HG02623 (cell line): ENCODE results near the gene REPS2.
"Not testable (repeated sequence)": the region's sequence is repeated elsewhere in the genome, so short reads cannot be mapped to it uniquely, and the experiment has no call there.

ENCODE experiments used
- ATAC-seq: cut with Tn5 transposase; IDR thresholded peaks from one replicate; pipeline ENCODE4 v1.9.1; 2021; ENCODE audit warnings: moderate library complexity; ENCODE audit not compliant: unreplicated experiment

The REPS2 gene

DNA sequence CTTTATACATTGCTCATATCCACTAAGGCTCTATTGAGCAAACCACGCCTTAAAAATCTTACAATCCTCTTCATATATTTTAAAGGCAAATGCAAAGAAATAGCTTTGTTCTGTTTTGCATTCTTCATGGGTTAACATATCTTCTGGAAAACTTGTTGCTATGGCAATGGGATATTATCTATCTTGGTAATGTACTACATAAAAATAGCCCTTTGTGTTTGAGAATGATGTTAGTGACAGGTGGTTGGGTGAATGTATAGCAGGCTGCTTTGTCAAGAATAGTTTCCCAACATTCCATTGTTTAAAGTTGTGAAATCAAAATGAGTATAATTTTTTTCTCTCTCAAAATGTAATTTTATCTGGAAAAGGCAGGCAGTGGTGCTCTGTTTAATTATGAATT is 16.8 kb downstream of the REPS2 start:
- no peak for ATAC-seq

- not testable (repeated sequence) for ATAC-seq
Observed at GRCh38 chrX:16964976-16965375, 18.5 kb downstream of the REPS2 start.

DNA sequence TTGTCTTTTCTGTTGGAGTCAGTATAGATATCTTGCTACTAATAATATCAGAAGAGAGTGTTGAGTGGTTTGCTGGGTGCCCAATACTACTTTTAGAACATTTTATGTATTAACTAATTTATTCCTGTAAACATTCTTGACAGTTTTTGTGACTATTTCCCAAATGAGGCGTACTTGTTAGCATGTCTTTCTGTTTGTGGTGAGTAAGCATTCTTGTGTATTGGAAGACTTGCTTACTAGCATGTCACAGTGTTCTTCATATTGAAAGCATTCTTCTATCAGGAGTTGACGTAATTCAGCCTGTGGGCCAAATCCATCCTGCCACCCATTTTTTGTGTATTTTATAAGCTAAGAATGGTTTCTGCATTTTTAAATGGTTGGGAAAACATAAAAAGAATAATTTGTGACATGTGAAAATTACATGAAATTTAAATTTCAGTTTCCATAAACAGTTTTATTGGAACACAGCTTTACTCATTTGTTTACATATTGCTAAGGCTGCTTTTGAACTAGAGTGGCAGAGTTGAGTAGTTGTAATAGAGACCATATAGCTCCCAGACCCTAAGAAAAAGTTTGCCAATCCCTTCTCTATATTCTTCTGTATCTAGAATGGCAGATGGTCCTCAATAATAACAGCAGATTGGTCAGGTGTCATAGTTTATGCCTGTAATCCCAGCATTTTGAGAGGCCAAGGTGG is 20.4 kb downstream of the REPS2 start:
- no peak for ATAC-seq

DNA sequence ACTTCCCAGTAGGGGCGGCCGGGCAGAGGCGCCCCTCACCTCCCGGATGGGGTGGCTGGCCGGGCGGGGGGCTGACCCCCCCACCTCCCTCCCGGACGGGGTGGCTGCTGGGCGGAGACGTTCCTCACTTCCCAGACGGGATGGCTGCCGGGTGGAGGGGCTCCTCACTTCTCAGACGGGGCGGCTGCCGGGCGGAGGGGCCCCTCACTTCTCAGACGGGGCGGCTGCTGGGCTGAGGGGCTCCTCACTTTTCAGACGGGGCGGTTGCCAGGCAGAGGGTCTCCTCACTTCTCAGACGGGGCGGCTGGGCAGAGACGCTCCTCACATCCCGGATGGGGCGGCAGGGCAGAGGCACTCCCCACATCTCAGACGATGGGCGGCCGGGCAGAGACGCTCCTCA is 22.3 kb downstream of the REPS2 start:
- ATAC-seq: not testable (repeated sequence)

DNA sequence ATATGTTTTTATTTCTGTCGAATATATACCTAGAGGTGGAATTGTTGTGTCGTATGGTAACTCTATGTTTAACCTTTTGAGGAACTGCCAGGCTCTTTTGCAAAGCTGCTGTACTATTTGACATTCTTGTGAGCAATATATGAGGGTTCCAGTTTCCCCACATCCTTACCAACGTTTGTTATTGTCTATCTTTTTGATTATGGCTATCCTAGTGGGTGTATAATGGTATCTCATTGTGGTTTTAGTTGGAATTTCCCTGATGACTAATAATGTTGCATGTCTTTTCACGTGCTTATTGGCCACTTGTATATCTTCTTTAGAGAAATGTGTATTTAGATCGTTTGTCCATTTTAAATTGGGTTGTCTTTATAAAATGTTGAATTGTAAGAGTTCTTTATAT is 24.5 kb downstream of the REPS2 start:
- no peak for ATAC-seq

- ATAC-seq: no peak
Observed at GRCh38 chrX:16971694-16972093, 25.2 kb downstream of the REPS2 start.

DNA sequence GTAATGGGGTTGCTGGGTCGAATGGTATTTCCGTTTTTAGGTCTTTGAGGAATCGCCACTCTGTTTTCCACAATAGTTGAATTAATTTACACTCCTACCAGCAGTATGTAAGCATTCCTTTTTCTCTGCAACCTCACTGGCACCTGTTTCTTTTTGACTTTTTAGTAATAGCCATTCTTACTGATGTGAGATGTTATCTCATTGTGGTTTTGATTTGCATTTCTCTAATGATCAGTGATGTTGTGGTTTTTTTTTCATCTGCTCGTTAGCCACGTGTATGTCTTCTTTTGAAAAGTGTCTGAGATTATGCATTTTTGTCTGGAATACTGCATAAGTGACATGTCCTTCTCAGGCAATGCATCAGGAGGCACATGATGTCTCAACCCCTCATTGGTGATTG is 28.8 kb downstream of the REPS2 start:
- ATAC-seq: no peak

DNA sequence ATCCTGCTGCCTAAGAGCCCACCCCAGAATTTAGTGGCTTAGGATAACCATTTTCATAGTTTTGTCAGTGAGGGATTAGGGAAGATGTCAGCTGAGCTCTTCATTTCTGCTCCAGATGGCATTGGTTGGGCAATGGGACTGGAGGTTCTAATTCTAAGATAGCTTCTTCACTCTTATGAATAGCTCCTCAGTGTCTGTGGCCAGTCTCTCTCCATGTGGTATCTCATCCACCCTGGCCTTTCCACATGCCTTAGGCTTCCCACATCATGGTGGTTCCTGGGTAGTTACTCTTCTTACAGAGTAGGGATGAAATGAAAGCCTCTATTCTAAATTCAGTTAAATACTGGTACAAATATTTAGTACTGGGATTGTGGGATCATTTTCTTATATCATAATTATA is 31.3 kb downstream of the REPS2 start:
- ATAC-seq: no peak

GRCh38 chrX:16978193-16978984 is 31.9 kb downstream of the REPS2 start:
- no peak for ATAC-seq

GRCh38 chrX:16979226-16979625 is 32.8 kb downstream of the REPS2 start:
- no peak for ATAC-seq

DNA sequence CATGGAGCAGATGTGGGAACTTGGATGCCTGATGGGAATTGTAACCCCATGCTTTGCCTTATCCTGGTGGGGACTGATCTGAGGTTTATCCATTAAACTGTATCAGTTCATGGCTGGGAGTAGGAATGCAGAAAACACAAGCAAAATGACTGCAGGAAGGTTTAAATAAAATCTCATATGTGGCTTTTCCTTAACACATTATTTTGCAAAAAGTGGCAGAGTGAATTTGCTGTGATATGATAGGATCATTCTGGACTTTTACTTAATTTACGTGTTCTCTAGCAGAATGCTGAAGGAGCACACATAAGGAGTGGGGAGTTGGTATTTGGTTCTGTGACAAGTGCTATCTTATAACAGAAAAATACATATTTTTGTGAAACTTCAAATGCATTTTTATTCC is 34.8 kb downstream of the REPS2 start:
- ATAC-seq: no peak

DNA sequence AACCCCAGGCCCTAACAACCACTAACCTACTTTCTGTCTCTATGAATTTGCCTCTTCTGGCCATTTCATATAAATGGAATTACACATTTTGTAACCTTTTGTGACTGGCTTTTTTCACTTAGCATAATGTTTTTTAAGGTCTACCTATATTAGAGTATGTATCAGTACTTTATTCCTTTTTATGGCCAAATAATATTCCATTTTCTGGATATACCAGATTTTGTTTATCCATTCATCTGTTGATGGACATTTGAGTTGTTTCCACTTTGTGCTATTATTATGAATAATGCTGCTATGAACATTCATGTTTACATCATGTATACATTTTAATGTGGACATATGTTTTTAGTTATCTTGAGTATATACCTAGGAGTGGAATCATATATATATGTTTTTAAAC is 35.5 kb downstream of the REPS2 start:
- ATAC-seq: no peak

- ATAC-seq: no peak
Observed at GRCh38 chrX:16983051-16983450, 36.6 kb downstream of the REPS2 start.

- no peak for ATAC-seq
Observed at GRCh38 chrX:16985286-16985685, 38.8 kb downstream of the REPS2 start.

- no peak for ATAC-seq
Observed at GRCh38 chrX:16986169-16986568, 39.7 kb downstream of the REPS2 start.

DNA sequence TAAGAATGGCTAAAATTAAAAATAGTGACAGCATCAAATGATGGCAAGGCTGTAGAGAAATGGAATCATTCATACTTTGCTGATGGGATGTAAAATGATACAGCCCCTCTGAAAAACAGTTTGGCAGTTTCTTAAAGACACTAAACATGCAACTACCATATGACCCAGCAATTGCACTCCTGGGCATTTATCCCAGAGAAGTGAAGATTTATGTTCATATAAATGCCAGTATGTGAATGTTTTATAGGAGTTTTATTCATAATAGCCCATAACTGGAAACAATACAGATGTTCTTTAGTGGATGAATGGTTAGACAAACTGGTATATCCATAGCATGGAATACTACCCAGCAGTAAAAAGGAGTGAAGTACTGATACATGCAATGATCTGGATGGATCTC is 43.3 kb downstream of the REPS2 start:
- no peak for ATAC-seq

DNA sequence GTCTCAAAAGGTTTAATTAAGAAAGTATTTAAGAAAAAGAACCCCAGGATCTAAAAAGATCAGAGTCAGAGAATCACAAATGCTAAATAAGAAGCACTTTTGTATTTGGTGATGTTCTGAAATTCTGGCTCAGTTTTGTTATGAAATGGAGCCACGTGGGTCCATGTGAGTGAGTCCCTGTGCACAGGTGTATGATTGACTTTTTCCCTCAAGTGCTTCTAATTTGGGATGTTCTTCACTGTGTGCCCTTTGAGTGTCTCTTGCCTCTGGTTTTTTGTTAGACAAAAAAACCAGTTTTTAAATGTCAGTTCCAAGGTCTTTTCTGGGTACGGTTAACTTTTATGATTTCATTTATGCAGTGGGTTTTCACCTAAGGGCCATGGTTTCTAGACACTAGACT is 44.4 kb downstream of the REPS2 start:
- no peak for ATAC-seq

DNA sequence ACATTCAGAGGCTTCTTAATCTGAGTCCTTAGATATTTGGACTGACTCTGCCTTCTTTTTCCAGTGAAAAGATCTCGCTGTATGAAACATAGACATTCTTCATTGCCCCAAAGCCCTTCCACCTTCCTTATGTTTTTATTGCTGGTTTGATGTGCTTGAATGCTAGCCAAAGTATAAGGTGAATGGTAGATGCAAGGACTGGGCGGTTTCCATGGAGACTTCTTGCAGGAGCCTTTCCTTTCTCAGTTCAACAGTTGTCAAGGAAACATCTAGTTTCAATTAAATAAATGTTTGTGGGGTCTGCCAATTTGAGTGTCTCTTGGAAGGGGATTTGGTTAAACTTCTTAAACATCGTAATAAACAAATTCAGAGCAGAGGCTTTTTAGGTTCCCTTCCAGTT is 46.0 kb downstream of the REPS2 start:
- no peak for ATAC-seq

DNA sequence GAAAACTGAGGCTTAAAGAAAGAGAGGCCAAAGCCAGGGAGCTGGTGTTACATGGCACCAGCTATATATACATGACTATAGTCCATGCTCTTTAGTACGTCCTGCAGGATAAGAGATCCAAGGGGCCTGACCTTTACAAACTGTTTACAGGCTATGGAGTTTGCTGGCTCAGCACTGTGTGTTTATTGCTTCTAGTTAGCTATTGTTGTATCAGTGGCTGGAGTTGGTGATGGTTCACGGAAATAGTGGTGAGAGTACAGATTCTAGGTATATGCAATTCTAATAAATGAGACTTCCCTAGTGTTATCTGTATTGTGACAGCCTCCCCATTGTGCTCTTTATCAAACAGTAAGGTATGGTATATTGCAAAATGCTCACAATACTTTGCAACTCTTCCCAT is 46.5 kb downstream of the REPS2 start:
- no peak for ATAC-seq

DNA sequence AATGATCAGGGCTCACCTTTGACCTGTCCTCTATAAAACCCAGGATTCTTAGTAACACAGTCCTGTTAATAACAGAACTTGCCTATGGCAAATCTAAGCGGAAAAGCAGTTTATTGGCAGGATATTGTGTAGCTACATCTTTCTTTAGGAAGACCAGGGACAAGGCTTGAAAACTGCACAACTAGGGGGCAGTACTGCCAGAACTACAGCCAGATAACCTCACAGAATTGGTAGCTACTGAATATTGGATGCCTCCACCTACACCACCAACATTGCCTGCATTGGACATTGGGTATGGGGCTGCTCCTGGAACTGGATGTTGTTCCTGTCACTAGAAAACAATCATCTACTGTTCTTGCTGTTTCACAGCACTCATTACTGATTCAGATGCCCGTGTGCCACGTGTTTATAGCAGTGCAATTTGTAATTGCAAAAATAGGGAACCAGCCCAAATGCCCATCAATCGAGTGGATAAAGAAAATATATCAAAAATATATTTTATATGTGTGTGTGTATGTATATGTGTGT is 47.4 kb downstream of the REPS2 start:
- no peak for ATAC-seq

GRCh38 chrX:16994736-16995135 is 48.3 kb downstream of the REPS2 start:
- no peak for ATAC-seq

- ATAC-seq: no peak
Observed at GRCh38 chrX:16997313-16997712, 50.9 kb downstream of the REPS2 start.
